Measurements from ENCODE around the gene LPO.

LPO gene

DNA sequence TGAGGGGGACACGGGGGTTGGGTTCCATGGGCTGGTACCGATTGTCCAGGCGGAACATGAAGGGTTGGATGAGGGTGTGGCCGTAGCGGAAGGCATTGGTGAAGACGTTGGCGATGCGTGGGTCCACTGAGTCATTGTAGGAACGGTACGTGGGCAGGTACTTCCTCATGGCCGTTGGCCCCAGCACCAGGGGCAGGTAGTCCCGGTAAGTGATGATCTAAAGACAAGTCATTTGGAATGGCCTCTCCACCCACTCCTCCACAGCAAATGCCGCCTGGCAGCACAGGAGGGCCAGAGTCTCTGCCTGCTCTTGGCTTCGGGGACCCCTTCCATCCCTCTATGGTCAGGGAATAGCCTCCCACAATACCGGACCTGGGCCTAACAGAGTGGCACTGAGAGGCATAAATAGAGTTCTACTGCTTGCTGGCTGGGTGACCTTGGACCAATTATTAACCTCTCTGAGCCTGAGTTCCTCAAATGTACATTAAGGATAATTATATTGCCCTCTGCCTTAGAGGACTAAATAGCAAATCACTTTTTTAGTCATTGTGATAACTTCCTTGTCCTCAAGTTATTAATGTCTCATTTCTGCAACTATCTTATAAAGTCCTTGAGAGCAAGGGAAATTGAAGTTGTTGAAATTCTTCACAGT is 35.2 kb downstream of the LPO start:
- TF ChIP-seq EZH2phosphoT487 (conservative IDR thresholded peaks at IDR 0.05; ENCODE audit: low read length) = no peak
- TF ChIP-seq, protein P1, sequence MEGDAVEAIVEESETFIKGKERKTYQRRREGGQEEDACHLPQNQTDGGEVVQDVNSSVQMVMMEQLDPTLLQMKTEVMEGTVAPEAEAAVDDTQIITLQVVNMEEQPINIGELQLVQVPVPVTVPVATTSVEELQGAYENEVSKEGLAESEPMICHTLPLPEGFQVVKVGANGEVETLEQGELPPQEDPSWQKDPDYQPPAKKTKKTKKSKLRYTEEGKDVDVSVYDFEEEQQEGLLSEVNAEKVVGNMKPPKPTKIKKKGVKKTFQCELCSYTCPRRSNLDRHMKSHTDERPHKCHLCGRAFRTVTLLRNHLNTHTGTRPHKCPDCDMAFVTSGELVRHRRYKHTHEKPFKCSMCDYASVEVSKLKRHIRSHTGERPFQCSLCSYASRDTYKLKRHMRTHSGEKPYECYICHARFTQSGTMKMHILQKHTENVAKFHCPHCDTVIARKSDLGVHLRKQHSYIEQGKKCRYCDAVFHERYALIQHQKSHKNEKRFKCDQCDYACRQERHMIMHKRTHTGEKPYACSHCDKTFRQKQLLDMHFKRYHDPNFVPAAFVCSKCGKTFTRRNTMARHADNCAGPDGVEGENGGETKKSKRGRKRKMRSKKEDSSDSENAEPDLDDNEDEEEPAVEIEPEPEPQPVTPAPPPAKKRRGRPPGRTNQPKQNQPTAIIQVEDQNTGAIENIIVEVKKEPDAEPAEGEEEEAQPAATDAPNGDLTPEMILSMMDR (IDR thresholded peaks at IDR 0.05; ENCODE audit: insufficient read depth, low read length, poor library complexity, severe bottlenecking) = no peak
- no peak overlapping the region for H3K27ac ChIP-seq (ENCODE audit: low read depth, low read length)
- H3K9me2 ChIP-seq (replicated peaks; ENCODE audit: insufficient read depth, low read length) = no peaks in the 10 kb centered on the region
- H3K9me3 ChIP-seq (ENCODE audit: insufficient read depth, low read length) = no peaks in the 10 kb centered on the region
- no peak overlapping the region for H2AFZ ChIP-seq (ENCODE audit: low read depth, low read length, severe bottlenecking)
- H3K4me3 ChIP-seq (ENCODE audit: insufficient read depth, low read length, poor library complexity, severe bottlenecking) = no peak overlapping the region
- no peak overlapping the region for H3K9ac ChIP-seq (ENCODE audit: low read length)
- no peaks in the 10 kb centered on the region for H3K36me3 ChIP-seq (ENCODE audit: low read length)
- no peaks in the 10 kb centered on the region for H3K27me3 ChIP-seq (ENCODE audit: low read length)
- no peaks in the 10 kb centered on the region for H4K20me1 ChIP-seq (ENCODE audit: low read depth, low read length)
- no peaks in the 10 kb centered on the region for H3K79me2 ChIP-seq (ENCODE audit: insufficient read depth, low read length)
- H3K4me2 ChIP-seq (ENCODE audit: low read depth, low read length, poor library complexity, severe bottlenecking) = no peak overlapping the region
- no peaks in the 10 kb centered on the region for H3F3A ChIP-seq (ENCODE audit: insufficient read depth)

DNA sequence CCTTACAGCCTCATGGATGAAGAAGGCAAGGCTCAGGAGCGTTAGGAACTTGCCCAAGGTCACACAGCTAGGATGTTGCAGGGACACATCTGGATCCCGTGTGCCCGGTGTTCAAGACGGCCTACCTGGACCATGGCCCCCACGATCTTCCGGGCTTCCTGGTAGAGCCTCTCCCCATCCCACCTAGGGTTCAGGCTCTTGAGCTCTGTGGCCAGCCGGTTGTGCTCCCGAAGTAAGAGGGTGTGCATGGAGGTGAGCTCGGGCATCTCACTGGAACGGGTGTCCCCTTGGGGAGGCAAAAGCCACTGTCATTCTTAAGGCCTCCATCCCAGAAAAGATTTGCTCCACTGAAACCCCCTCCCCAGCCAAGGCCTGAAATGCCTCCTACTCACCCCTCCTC is 37.0 kb downstream of the LPO start:
- no peaks in the 10 kb centered on the region for H3K36me3 ChIP-seq (ENCODE audit: low read length)
- H2AFZ ChIP-seq (ENCODE audit: low read depth, low read length, severe bottlenecking) = no peak overlapping the region
- H3K9me2 ChIP-seq (replicated peaks; ENCODE audit: insufficient read depth, low read length) = no peaks in the 10 kb centered on the region
- no peak overlapping the region for H3K9ac ChIP-seq (ENCODE audit: low read length)
- no peaks in the 10 kb centered on the region for H3K79me2 ChIP-seq (ENCODE audit: insufficient read depth, low read length)
- H3K9me3 ChIP-seq (ENCODE audit: insufficient read depth, low read length) = no peaks in the 10 kb centered on the region
- H3K4me3 ChIP-seq (ENCODE audit: insufficient read depth, low read length, poor library complexity, severe bottlenecking) = no peak overlapping the region
- no peak for TF ChIP-seq EZH2phosphoT487 (conservative IDR thresholded peaks at IDR 0.05; ENCODE audit: low read length)
- TF ChIP-seq, protein P1 (IDR thresholded peaks at IDR 0.05; ENCODE audit: insufficient read depth, low read length, poor library complexity, severe bottlenecking) = no peak
- no peaks in the 10 kb centered on the region for H4K20me1 ChIP-seq (ENCODE audit: low read depth, low read length)
- H3K27ac ChIP-seq (ENCODE audit: low read depth, low read length) = no peak overlapping the region
- no peak overlapping the region for H3K4me2 ChIP-seq (ENCODE audit: low read depth, low read length, poor library complexity, severe bottlenecking)
- no peaks in the 10 kb centered on the region for H3K27me3 ChIP-seq (ENCODE audit: low read length)
- H3F3A ChIP-seq (ENCODE audit: insufficient read depth) = no peaks in the 10 kb centered on the region

DNA sequence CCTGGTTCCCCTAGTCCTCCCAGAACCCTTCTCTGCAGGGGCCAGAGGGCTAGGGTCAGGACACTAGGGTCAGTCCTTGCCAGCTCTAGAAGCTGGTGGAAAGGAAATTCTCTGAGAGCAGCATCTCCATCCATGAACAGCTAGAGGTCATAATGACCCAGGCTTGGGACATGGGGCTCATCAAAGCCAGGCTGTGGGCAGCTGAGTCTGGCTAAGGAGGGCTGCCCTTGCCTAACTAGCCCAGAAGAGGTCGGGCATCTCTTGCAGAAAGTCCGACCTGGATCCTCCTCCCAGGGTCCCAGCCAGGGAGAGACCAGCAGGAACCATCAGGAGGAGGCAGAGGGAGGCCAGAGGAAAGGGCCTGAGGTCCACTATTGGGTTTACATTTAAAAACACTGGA is 38.0 kb downstream of the LPO start:
- Histone ChIP-seq H3K27me3 (ENCODE audit: low read length) (no peaks in the 10 kb centered on the region), H3K4me2 (ENCODE audit: low read depth, low read length, poor library complexity, severe bottlenecking) (no peak overlapping the region), H3K36me3 (ENCODE audit: low read length) (no peaks in the 10 kb centered on the region), H2AFZ (ENCODE audit: low read depth, low read length, severe bottlenecking) (no peak overlapping the region), H3K4me3 (ENCODE audit: insufficient read depth, low read length, poor library complexity, severe bottlenecking) (no peak overlapping the region), H3K9ac (ENCODE audit: low read length) (no peak overlapping the region), H3K27ac (ENCODE audit: low read depth, low read length) (no peak overlapping the region), H3K79me2 (ENCODE audit: insufficient read depth, low read length) (no peaks in the 10 kb centered on the region), H3K9me2 (replicated peaks; ENCODE audit: insufficient read depth, low read length) (no peaks in the 10 kb centered on the region), H3K9me3 (ENCODE audit: insufficient read depth, low read length) (no peaks in the 10 kb centered on the region), H4K20me1 (ENCODE audit: low read depth, low read length) (no peaks in the 10 kb centered on the region), H3F3A (ENCODE audit: insufficient read depth) (no peaks in the 10 kb centered on the region)
- no peak for TF ChIP-seq EZH2phosphoT487 (conservative IDR thresholded peaks at IDR 0.05; ENCODE audit: low read length)
- TF ChIP-seq, protein P1 (IDR thresholded peaks at IDR 0.05; ENCODE audit: insufficient read depth, low read length, poor library complexity, severe bottlenecking) = no peak

All from SU-DHL-6 (cell line).